Nucleus accumbens (tissue), 56 donors: ENCODE data around the gene TSPAN33.
"Not testable (repeated sequence)": the region's sequence is repeated elsewhere in the genome, so short reads cannot be mapped to it uniquely, and the experiment has no call there.

ENCODE experiments used
- DNase-seq, 56 donors: peaks; one replicate each; lab custom pipeline; 2025; lab: John Stamatoyannopoulos, UW

TSPAN33 gene

GRCh38 chr7:129205126-129205818 is 60.8 kb downstream of the TSPAN33 start:
- no peak for DNase-seq

GRCh38 chr7:129205987-129206785 is 61.7 kb downstream of the TSPAN33 start:
- no peak for DNase-seq

GRCh38 chr7:129208667-129209066 is 64.2 kb downstream of the TSPAN33 start:
- DNase-seq, result no peak

GRCh38 chr7:129209067-129209926 is 64.8 kb downstream of the TSPAN33 start:
- no peak for DNase-seq

- peak in 46 of 56 donors; percentile 6 to 86 (median 36) for DNase-seq
Observed at GRCh38 chr7:129210256-129210988, 65.9 kb downstream of the TSPAN33 start.

- DNase-seq, result no peak
Observed at GRCh38 chr7:129210989-129211312, 66.4 kb downstream of the TSPAN33 start.

- DNase-seq, result no peak
Observed at GRCh38 chr7:129212126-129212525, 67.6 kb downstream of the TSPAN33 start.

- no peak for DNase-seq
Observed at GRCh38 chr7:129212596-129212995, 68.1 kb downstream of the TSPAN33 start.

- DNase-seq, result peak in 4 of 56 donors; percentile 3 to 28 (median 13)
Observed at GRCh38 chr7:129213828-129214227, 69.3 kb downstream of the TSPAN33 start.

GRCh38 chr7:129215691-129216090 is 71.2 kb downstream of the TSPAN33 start:
- DNase-seq, result not testable (repeated sequence)

GRCh38 chr7:129216101-129216715 is 71.7 kb downstream of the TSPAN33 start:
- not testable (repeated sequence) for DNase-seq

- not testable (repeated sequence) for DNase-seq
Observed at GRCh38 chr7:129216821-129217416, 72.4 kb downstream of the TSPAN33 start.

- DNase-seq, result peak in 50 of 56 donors; percentile 8 to 93 (median 62)
Observed at GRCh38 chr7:129218514-129219062, 74.1 kb downstream of the TSPAN33 start.

- not testable (repeated sequence) for DNase-seq
Observed at GRCh38 chr7:129219166-129219565, 74.7 kb downstream of the TSPAN33 start.
